ENCODE measurements around the gene METTL25B.

The METTL25B gene

GRCh38 chr1:156703741-156704140 lies 24.5 kb upstream of the METTL25B start:
- H3K4me3 ChIP-seq (ENCODE audit: low read depth in 1 of 2, low read length in 2 of 2) = no peak overlapping the region
- H3K4me1 ChIP-seq (ENCODE audit: control insufficient read depth in 1 of 2, insufficient read depth in 2 of 2, low read length in 2 of 2) = peaks cover 0 to 50% of the 10 kb centered on the region in 2 donors
- H3K36me3 ChIP-seq (ENCODE audit: control insufficient read depth in 1 of 2, insufficient read depth in 2 of 2, low read length in 2 of 2) = peaks cover 0 to 5% of the 10 kb centered on the region in 2 donors
- peaks cover 22% of the 10 kb centered on the region for H3K27me3 ChIP-seq (ENCODE audit: low read depth, low read length)
- H3K27ac ChIP-seq (ENCODE audit: low read length) = no peak overlapping the region
- no peaks in the 10 kb centered on the region for H3K9me3 ChIP-seq (ENCODE audit: control insufficient read depth in 1 of 2, low read length in 2 of 2)

GRCh38 chr1:156704166-156704711 lies 24.0 kb upstream of the METTL25B start:
- Histone ChIP-seq H3K36me3 (ENCODE audit: control insufficient read depth in 1 of 2, insufficient read depth in 2 of 2, low read length in 2 of 2) (peaks cover 0 to 5% of the 10 kb centered on the region in 2 donors), H3K4me3 (ENCODE audit: low read depth in 1 of 2, low read length in 2 of 2) (peak overlapping the region in 1 of 2 donors; percentile 62), H3K4me1 (ENCODE audit: control insufficient read depth in 1 of 2, insufficient read depth in 2 of 2, low read length in 2 of 2) (peaks cover under 1 to 52% of the 10 kb centered on the region in 2 donors), H3K27ac (ENCODE audit: low read length) (no peak overlapping the region), H3K27me3 (ENCODE audit: low read depth, low read length) (peaks cover 22% of the 10 kb centered on the region), H3K9me3 (ENCODE audit: control insufficient read depth in 1 of 2, low read length in 2 of 2) (no peaks in the 10 kb centered on the region)

- Histone ChIP-seq H3K9me3 (ENCODE audit: control insufficient read depth in 1 of 2, low read length in 2 of 2) (no peaks in the 10 kb centered on the region), H3K4me3 (ENCODE audit: low read depth in 1 of 2, low read length in 2 of 2) (peak overlapping the region; percentile 42 to 62), H3K4me1 (ENCODE audit: control insufficient read depth in 1 of 2, insufficient read depth in 2 of 2, low read length in 2 of 2) (peaks cover 7 to 59% of the 10 kb centered on the region in 2 donors), H3K27ac (ENCODE audit: low read length) (no peak overlapping the region), H3K27me3 (ENCODE audit: low read depth, low read length) (peaks cover 22% of the 10 kb centered on the region), H3K36me3 (ENCODE audit: control insufficient read depth in 1 of 2, insufficient read depth in 2 of 2, low read length in 2 of 2) (peaks cover 0 to 5% of the 10 kb centered on the region in 2 donors)
These were observed 23.3 kb upstream of the METTL25B start for GRCh38 chr1:156704930-156705320.

GRCh38 chr1:156705321-156705917 lies 22.9 kb upstream of the METTL25B start, which contains the start of gene CRABP2:
TSS of gene CRABP2 (minus strand) at chr1:156705583. CDS start at chr1:156705446, 137 bp downstream.
- H3K9me3 ChIP-seq (ENCODE audit: control insufficient read depth in 1 of 2, low read length in 2 of 2) = no peaks in the 10 kb centered on the region
- H3K27me3 ChIP-seq (ENCODE audit: low read depth, low read length) = peaks cover 22% of the 10 kb centered on the region
- H3K27ac ChIP-seq (ENCODE audit: low read length) = no peak within 1 kb of the TSS
- H3K4me3 ChIP-seq (ENCODE audit: low read depth in 1 of 2, low read length in 2 of 2) = peak within 1 kb of the TSS; percentile 42 to 62
- H3K36me3 ChIP-seq (ENCODE audit: control insufficient read depth in 1 of 2, insufficient read depth in 2 of 2, low read length in 2 of 2) = peaks cover 0 to 4% of the 10 kb centered on the region in 2 donors
- H3K4me1 ChIP-seq (ENCODE audit: control insufficient read depth in 1 of 2, insufficient read depth in 2 of 2, low read length in 2 of 2) = peaks cover 10 to 64% of the 10 kb centered on the region in 2 donors

GRCh38 chr1:156705918-156706656 lies 22.2 kb upstream of the METTL25B start:
- Histone ChIP-seq H3K9me3 (ENCODE audit: control insufficient read depth in 1 of 2, low read length in 2 of 2) (no peaks in the 10 kb centered on the region), H3K27ac (ENCODE audit: low read length) (no peak overlapping the region), H3K4me1 (ENCODE audit: control insufficient read depth in 1 of 2, insufficient read depth in 2 of 2, low read length in 2 of 2) (peaks cover 10 to 69% of the 10 kb centered on the region in 2 donors), H3K36me3 (ENCODE audit: control insufficient read depth in 1 of 2, insufficient read depth in 2 of 2, low read length in 2 of 2) (no peaks in the 10 kb centered on the region), H3K4me3 (ENCODE audit: low read depth in 1 of 2, low read length in 2 of 2) (peak overlapping the region; percentile 42 to 62), H3K27me3 (ENCODE audit: low read depth, low read length) (peaks cover 22% of the 10 kb centered on the region)

- no peaks in the 10 kb centered on the region for H3K36me3 ChIP-seq (ENCODE audit: control insufficient read depth in 1 of 2, insufficient read depth in 2 of 2, low read length in 2 of 2)
- no peaks in the 10 kb centered on the region for H3K9me3 ChIP-seq (ENCODE audit: control insufficient read depth in 1 of 2, low read length in 2 of 2)
- peaks cover 10 to 77% of the 10 kb centered on the region in 2 donors for H3K4me1 ChIP-seq (ENCODE audit: control insufficient read depth in 1 of 2, insufficient read depth in 2 of 2, low read length in 2 of 2)
- no peak overlapping the region for H3K27ac ChIP-seq (ENCODE audit: low read length)
- H3K4me3 ChIP-seq (ENCODE audit: low read depth in 1 of 2, low read length in 2 of 2) = peak overlapping the region; percentile 16 to 62
- H3K27me3 ChIP-seq (ENCODE audit: low read depth, low read length) = peaks cover 22% of the 10 kb centered on the region
These were observed 21.4 kb upstream of the METTL25B start for GRCh38 chr1:156706657-156707416.

- Histone ChIP-seq H3K27ac (ENCODE audit: low read length) (no peak overlapping the region), H3K4me1 (ENCODE audit: control insufficient read depth in 1 of 2, insufficient read depth in 2 of 2, low read length in 2 of 2) (peaks cover 10 to 84% of the 10 kb centered on the region in 2 donors), H3K4me3 (ENCODE audit: low read depth in 1 of 2, low read length in 2 of 2) (no peak overlapping the region), H3K9me3 (ENCODE audit: control insufficient read depth in 1 of 2, low read length in 2 of 2) (no peaks in the 10 kb centered on the region), H3K27me3 (ENCODE audit: low read depth, low read length) (peaks cover 22% of the 10 kb centered on the region), H3K36me3 (ENCODE audit: control insufficient read depth in 1 of 2, insufficient read depth in 2 of 2, low read length in 2 of 2) (no peaks in the 10 kb centered on the region)
These were observed 20.7 kb upstream of the METTL25B start for GRCh38 chr1:156707417-156708217.

- H3K4me1 ChIP-seq (ENCODE audit: control insufficient read depth in 1 of 2, insufficient read depth in 2 of 2, low read length in 2 of 2) = peaks cover 10 to 89% of the 10 kb centered on the region in 2 donors
- H3K27me3 ChIP-seq (ENCODE audit: low read depth, low read length) = peaks cover 20% of the 10 kb centered on the region
- no peak overlapping the region for H3K4me3 ChIP-seq (ENCODE audit: low read depth in 1 of 2, low read length in 2 of 2)
- H3K27ac ChIP-seq (ENCODE audit: low read length) = no peak overlapping the region
- H3K36me3 ChIP-seq (ENCODE audit: control insufficient read depth in 1 of 2, insufficient read depth in 2 of 2, low read length in 2 of 2) = no peaks in the 10 kb centered on the region
- H3K9me3 ChIP-seq (ENCODE audit: control insufficient read depth in 1 of 2, low read length in 2 of 2) = no peaks in the 10 kb centered on the region
These were observed 20.0 kb upstream of the METTL25B start for GRCh38 chr1:156708218-156708661.

GRCh38 chr1:156709031-156709430 lies 19.2 kb upstream of the METTL25B start:
- H3K36me3 ChIP-seq (ENCODE audit: control insufficient read depth in 1 of 2, insufficient read depth in 2 of 2, low read length in 2 of 2) = no peaks in the 10 kb centered on the region
- no peak overlapping the region for H3K27ac ChIP-seq (ENCODE audit: low read length)
- H3K9me3 ChIP-seq (ENCODE audit: control insufficient read depth in 1 of 2, low read length in 2 of 2) = no peaks in the 10 kb centered on the region
- H3K4me1 ChIP-seq (ENCODE audit: control insufficient read depth in 1 of 2, insufficient read depth in 2 of 2, low read length in 2 of 2) = peaks cover 10 to 81% of the 10 kb centered on the region in 2 donors
- H3K27me3 ChIP-seq (ENCODE audit: low read depth, low read length) = peaks cover 12% of the 10 kb centered on the region
- no peak overlapping the region for H3K4me3 ChIP-seq (ENCODE audit: low read depth in 1 of 2, low read length in 2 of 2)

GRCh38 chr1:156709757-156710489 lies 18.3 kb upstream of the METTL25B start:
- H3K36me3 ChIP-seq (ENCODE audit: control insufficient read depth in 1 of 2, insufficient read depth in 2 of 2, low read length in 2 of 2) = no peaks in the 10 kb centered on the region
- H3K4me1 ChIP-seq (ENCODE audit: control insufficient read depth in 1 of 2, insufficient read depth in 2 of 2, low read length in 2 of 2) = peaks cover 10 to 72% of the 10 kb centered on the region in 2 donors
- H3K9me3 ChIP-seq (ENCODE audit: control insufficient read depth in 1 of 2, low read length in 2 of 2) = no peaks in the 10 kb centered on the region
- no peak overlapping the region for H3K27ac ChIP-seq (ENCODE audit: low read length)
- peaks cover 3% of the 10 kb centered on the region for H3K27me3 ChIP-seq (ENCODE audit: low read depth, low read length)
- H3K4me3 ChIP-seq (ENCODE audit: low read depth in 1 of 2, low read length in 2 of 2) = no peak overlapping the region

Measured in muscle layer of duodenum (tissue), 2 donors.